Measurements from ENCODE around the gene EHD3. TPM values are rescaled to one million over a fixed set of nuclear protein-coding genes. Genes with fewer than 3 reads are reported as not detected.

Gene EHD3
- total and polyA plus RNA-seq, 2 of the 4 experiments (the other 2 are of a cell fraction): 29.1 to 39.8 TPM

DNA sequence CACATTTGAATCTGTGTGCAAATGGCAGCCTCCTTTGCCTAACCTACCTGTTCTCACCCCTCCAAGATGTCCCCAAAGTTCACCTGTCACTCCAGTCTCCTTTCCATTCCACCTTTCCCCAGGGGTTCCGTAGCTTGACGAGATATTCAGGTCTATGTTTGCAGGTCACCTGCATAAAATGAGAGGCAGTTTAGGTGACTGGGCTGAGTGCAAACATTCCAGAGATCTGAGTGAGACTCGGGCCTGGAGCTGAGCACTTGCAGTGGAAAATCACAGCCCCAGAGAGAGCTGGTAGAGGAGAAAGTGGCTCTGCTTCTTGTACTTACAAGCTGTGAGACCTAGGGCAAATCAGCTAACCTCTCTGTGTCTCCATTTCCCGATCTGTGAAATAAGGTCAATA, 36.8 kb upstream of the EHD3 start:
- H3K79me1 ChIP-seq (ENCODE audit: low read depth in 1 of 2, low read length in 2 of 2): no peaks in the 10 kb centered on the region
- no peak overlapping the region for H2BK120ac ChIP-seq (ENCODE audit: low read depth, low read length)
- H4K91ac ChIP-seq (ENCODE audit: insufficient read depth, low read depth, low read length): no peak overlapping the region
- ChIA-PET POLR2A (ENCODE audit: unreplicated experiment) (no interaction called here), CTCF (no interaction called here)
- in situ Hi-C loops (cut with MboI; ENCODE audit: low sequenced_read_pairs) (no loop called here), intact Hi-C loops (cut with micrococcal nuclease) (no loop called here), dilution Hi-C loops (cut with HindIII; ENCODE audit: low sequenced_read_pairs, unreplicated experiment) (no loop called here)
- H3K4me3 ChIP-seq (ENCODE audit: insufficient read depth, low read depth, low read length): no peak overlapping the region
- H2AK5ac ChIP-seq (ENCODE audit: low read depth, low read length): no peak overlapping the region
- H3K4me2 ChIP-seq (ENCODE audit: low read depth, low read length): no peak overlapping the region
- H3K18ac ChIP-seq (ENCODE audit: low read depth, low read length): no peak overlapping the region
- no peak overlapping the region for H4K5ac ChIP-seq (ENCODE audit: low read depth, low read length)
- no peak overlapping the region for H2BK5ac ChIP-seq (ENCODE audit: low read depth, low read length, poor library complexity, severe bottlenecking)
- H3K27ac ChIP-seq (ENCODE audit: insufficient read depth, low read length): no peak overlapping the region
- H3K56ac ChIP-seq (ENCODE audit: extremely low read depth, insufficient read depth, low read length): no peak overlapping the region
- no peak overlapping the region for H3K4ac ChIP-seq (ENCODE audit: low read depth, low read length)
- H2BK20ac ChIP-seq (ENCODE audit: low read depth, low read length): no peak overlapping the region
- H3K9me3 ChIP-seq (ENCODE audit: control insufficient read depth, insufficient read depth, low read length): no peaks in the 10 kb centered on the region
- no peak overlapping the region for H3K23ac ChIP-seq (ENCODE audit: low read depth, low read length)
- DNase-seq (no peak), ATAC-seq (ENCODE audit: low read depth) (no peak)
- H2AK9ac ChIP-seq (replicated peaks; ENCODE audit: low read depth, low read length, poor library complexity): no peak overlapping the region
- no peak overlapping the region for H4K8ac ChIP-seq (ENCODE audit: low read depth in 2 of 2, low read length in 2 of 2)
- no peaks in the 10 kb centered on the region for H3K9me1 ChIP-seq (ENCODE audit: insufficient read depth, low read length)
- H3K4me1 ChIP-seq (ENCODE audit: control insufficient read depth, insufficient read depth, low read length): no peaks in the 10 kb centered on the region
- no peaks in the 10 kb centered on the region for H4K20me1 ChIP-seq (ENCODE audit: insufficient read depth, low read length)
- TF ChIP-seq MAZ (IDR thresholded peaks at IDR 0.05; ENCODE audit: borderline replicate concordance, low read depth, low read length) (no peak), NFE2L2 (IDR thresholded peaks at IDR 0.05; ENCODE audit: low read depth, low read length) (no peak), SMC3 (IDR thresholded peaks at IDR 0.05; ENCODE audit: low read depth, low read length) (no peak), BHLHE40 (IDR thresholded peaks at IDR 0.05; ENCODE audit: low read depth, low read length) (no peak), POLR2A (IDR thresholded peaks at IDR 0.05; ENCODE audit: low read depth, low read length) (no peak), RFX5 (IDR thresholded peaks at IDR 0.05; ENCODE audit: low read depth, low read length) (no peak), RCOR1 (IDR thresholded peaks at IDR 0.05; ENCODE audit: insufficient replicate concordance, low read length) (no peak), CEBPB (IDR thresholded peaks at IDR 0.05; ENCODE audit: low read depth, low read length) (no peak), CHD1 (IDR thresholded peaks at IDR 0.05; ENCODE audit: low read depth, low read length) (no peak), FOS (IDR thresholded peaks at IDR 0.05; ENCODE audit: low read depth, low read length) (no peak), RAD21 (IDR thresholded peaks at IDR 0.05; ENCODE audit: low read length) (no peak), MAFK (IDR thresholded peaks at IDR 0.05; ENCODE audit: low read depth, low read length) (no peak), MXI1 (IDR thresholded peaks at IDR 0.05; ENCODE audit: borderline replicate concordance, low read depth, low read length) (no peak)
- TF ChIP-seq, protein P1, sequence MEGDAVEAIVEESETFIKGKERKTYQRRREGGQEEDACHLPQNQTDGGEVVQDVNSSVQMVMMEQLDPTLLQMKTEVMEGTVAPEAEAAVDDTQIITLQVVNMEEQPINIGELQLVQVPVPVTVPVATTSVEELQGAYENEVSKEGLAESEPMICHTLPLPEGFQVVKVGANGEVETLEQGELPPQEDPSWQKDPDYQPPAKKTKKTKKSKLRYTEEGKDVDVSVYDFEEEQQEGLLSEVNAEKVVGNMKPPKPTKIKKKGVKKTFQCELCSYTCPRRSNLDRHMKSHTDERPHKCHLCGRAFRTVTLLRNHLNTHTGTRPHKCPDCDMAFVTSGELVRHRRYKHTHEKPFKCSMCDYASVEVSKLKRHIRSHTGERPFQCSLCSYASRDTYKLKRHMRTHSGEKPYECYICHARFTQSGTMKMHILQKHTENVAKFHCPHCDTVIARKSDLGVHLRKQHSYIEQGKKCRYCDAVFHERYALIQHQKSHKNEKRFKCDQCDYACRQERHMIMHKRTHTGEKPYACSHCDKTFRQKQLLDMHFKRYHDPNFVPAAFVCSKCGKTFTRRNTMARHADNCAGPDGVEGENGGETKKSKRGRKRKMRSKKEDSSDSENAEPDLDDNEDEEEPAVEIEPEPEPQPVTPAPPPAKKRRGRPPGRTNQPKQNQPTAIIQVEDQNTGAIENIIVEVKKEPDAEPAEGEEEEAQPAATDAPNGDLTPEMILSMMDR (conservative IDR thresholded peaks at IDR 0.05; ENCODE audit: low read depth, low read length): no peak
- TF ChIP-seq, protein P2, sequence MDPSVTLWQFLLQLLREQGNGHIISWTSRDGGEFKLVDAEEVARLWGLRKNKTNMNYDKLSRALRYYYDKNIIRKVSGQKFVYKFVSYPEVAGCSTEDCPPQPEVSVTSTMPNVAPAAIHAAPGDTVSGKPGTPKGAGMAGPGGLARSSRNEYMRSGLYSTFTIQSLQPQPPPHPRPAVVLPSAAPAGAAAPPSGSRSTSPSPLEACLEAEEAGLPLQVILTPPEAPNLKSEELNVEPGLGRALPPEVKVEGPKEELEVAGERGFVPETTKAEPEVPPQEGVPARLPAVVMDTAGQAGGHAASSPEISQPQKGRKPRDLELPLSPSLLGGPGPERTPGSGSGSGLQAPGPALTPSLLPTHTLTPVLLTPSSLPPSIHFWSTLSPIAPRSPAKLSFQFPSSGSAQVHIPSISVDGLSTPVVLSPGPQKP (IDR thresholded peaks at IDR 0.05; ENCODE audit: borderline replicate concordance, low read depth, low read length): no peak
- TF ChIP-seq, protein P3, sequence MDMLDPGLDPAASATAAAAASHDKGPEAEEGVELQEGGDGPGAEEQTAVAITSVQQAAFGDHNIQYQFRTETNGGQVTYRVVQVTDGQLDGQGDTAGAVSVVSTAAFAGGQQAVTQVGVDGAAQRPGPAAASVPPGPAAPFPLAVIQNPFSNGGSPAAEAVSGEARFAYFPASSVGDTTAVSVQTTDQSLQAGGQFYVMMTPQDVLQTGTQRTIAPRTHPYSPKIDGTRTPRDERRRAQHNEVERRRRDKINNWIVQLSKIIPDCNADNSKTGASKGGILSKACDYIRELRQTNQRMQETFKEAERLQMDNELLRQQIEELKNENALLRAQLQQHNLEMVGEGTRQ (IDR thresholded peaks at IDR 0.05; ENCODE audit: low read depth, low read length): no peak
- 40% methylated on average over 1 of the region's 4 CpGs; no CpG with 5 or more reads in 1 of the 2 experiments for WGBS, 2 experiments (ENCODE audit: extremely low coverage in 2 of 2, insufficient read length in 1 of 2)
- no peaks in the 10 kb centered on the region for H3K36me3 ChIP-seq (ENCODE audit: control insufficient read depth, insufficient read depth, low read length)
- H3K14ac ChIP-seq (replicated peaks; ENCODE audit: low read depth, low read length): no peak overlapping the region
- no peak overlapping the region for H3K9ac ChIP-seq (ENCODE audit: low read depth, low read length)
- BruUV-seq (replicated peaks): no TSS peak
- H2BK15ac ChIP-seq (ENCODE audit: low read depth, low read length): no peak overlapping the region
- peaks cover 14% of the 10 kb centered on the region for H3K27me3 ChIP-seq (ENCODE audit: control insufficient read depth, insufficient read depth, low read length)
- no peak overlapping the region for H2AFZ ChIP-seq (replicated peaks; ENCODE audit: low read length, poor library complexity)
